Endothelial cell of umbilical vein (primary cell): Measurements from ENCODE around the gene PNKD. TPM values are rescaled to one million over a fixed set of nuclear protein-coding genes. Genes with fewer than 3 reads are reported as not detected.

ENCODE experiments used
- BruUV-seq: library from RNA; stranded (reverse); fragments of 400-500 nt; replicated peaks from 2 replicates; lab custom pipeline; 2021; lab: Mats Ljungman, UMichigan
- CTCF ChIA-PET: fragments of 300-600, 350-600 bp; sonication (Branson Sonifier 250); formaldehyde crosslinking; loops from one replicate; lab custom pipeline; 2021; ENCODE audit warnings: antibody characterized with exemption, inconsistent platforms; lab: Charles Lee
- POLR2A ChIA-PET: fragments of 300-600, 350-600 bp; sonication (Branson Sonifier 250); formaldehyde crosslinking; loops from one replicate; lab custom pipeline; 2021; ENCODE audit warnings: antibody characterized with exemption, inconsistent platforms; lab: Charles Lee
- DNase-seq: peaks from one replicate; pipeline ENCODE4 v3.0.0-alpha.2; 2011; ENCODE audit warnings: low read depth, low spot score
- FAIRE-seq: peaks from 2 replicates; lab custom pipeline; 2011; peaks lifted over from hg19 to GRCh38; lab: Jason Lieb, UNC
- H2AFZ ChIP-seq: 2 replicates; pipeline ENCODE4 v1.6.0; 2012; ENCODE audit warnings: low read depth, low read length, control low read depth, inconsistent platforms
- H3K27ac ChIP-seq: 2 replicates; pipeline ENCODE4 v1.5.1; 2011; ENCODE audit warnings: low read depth, mild to moderate bottlenecking, control low read depth, low read length, moderate library complexity; ENCODE audit not compliant: insufficient read depth
- H3K27me3 ChIP-seq, 2 experiments: 2 replicates each; pipeline versions ENCODE4 v1.6.0 to v1.6.1; 2011; ENCODE audit warnings: low read length in 2 of 2, mixed read lengths in 1 of 2; ENCODE audit not compliant: control insufficient read depth in 2 of 2, insufficient read depth in 2 of 2
- H3K36me3 ChIP-seq, 2 experiments: 2 replicates in 1 of 2; 3 replicates in 1 of 2; pipeline ENCODE4 v1.5.1; 2011; ENCODE audit warnings: low read length in 2 of 2, mild to moderate bottlenecking in 1 of 2, moderate library complexity in 1 of 2; ENCODE audit not compliant: control insufficient read depth in 2 of 2, insufficient read depth in 2 of 2; ENCODE audit errors: extremely low read depth in 1 of 2
- H3K4me1 ChIP-seq: 3 replicates; pipeline ENCODE4 v1.5.1; 2011; ENCODE audit warnings: mild to moderate bottlenecking, low read length; ENCODE audit not compliant: control insufficient read depth, insufficient read depth; ENCODE audit errors: extremely low read depth
- H3K4me2 ChIP-seq: 2 replicates; pipeline ENCODE4 v1.6.1; 2011; ENCODE audit warnings: low read length, control low read depth, mixed read lengths; ENCODE audit not compliant: insufficient read depth
- H3K4me3 ChIP-seq, 3 experiments: fragments of 200-600 bp in 1 of 3; sonication (generic), shearing (Covaris generic) in 1 of 3; replicated peaks in 1 of 3; 2 replicates each; pipeline ENCODE4 v1.5.1; 2011 to 2016; ENCODE audit warnings: control low read depth in 3 of 3, low read length in 3 of 3, mild to moderate bottlenecking in 2 of 3, inconsistent platforms in 1 of 3, low read depth in 1 of 3, moderate library complexity in 1 of 3; ENCODE audit not compliant: insufficient read depth in 1 of 3
- H3K79me2 ChIP-seq: 2 replicates; pipeline ENCODE4 v1.6.0; 2012; ENCODE audit warnings: low read length, inconsistent platforms; ENCODE audit not compliant: control insufficient read depth, insufficient read depth
- H3K9ac ChIP-seq: replicated peaks from 2 replicates; pipeline ENCODE3; 2011; ENCODE audit warnings: low read length, control low read depth; ENCODE audit not compliant: insufficient read depth; ENCODE audit errors: extremely low read depth
- H3K9me1 ChIP-seq: replicated peaks from 3 replicates; pipeline ENCODE4 v1.6.0; 2011; ENCODE audit warnings: mild to moderate bottlenecking, low read length; ENCODE audit not compliant: control insufficient read depth, insufficient read depth; ENCODE audit errors: extremely low read depth
- H3K9me3 ChIP-seq: replicated peaks from 2 replicates; pipeline ENCODE4 v1.5.1; 2012; ENCODE audit warnings: low read length, inconsistent platforms; ENCODE audit not compliant: control insufficient read depth, insufficient read depth
- H4K20me1 ChIP-seq: replicated peaks from 2 replicates; pipeline ENCODE3; 2011; ENCODE audit warnings: mild to moderate bottlenecking, low read length; ENCODE audit not compliant: control insufficient read depth, insufficient read depth; ENCODE audit errors: extremely low read depth
- CTCF ChIP-seq, 2 donors: IDR thresholded peaks; 1 replicate in 1 of 2; 2 replicates in 1 of 2; pipeline ENCODE4 v1.5.1; 2011; ENCODE audit warnings: low read length in 2 of 2, mild to moderate bottlenecking in 2 of 2, moderate library complexity in 2 of 2, control low read depth in 1 of 2, inconsistent platforms in 1 of 2, low read depth in 1 of 2; ENCODE audit not compliant: insufficient read depth in 1 of 2; ENCODE audit errors: extremely low read depth in 1 of 2
- EZH2 ChIP-seq: IDR thresholded peaks from 2 replicates; pipeline ENCODE4 v1.6.1; 2012; ENCODE audit warnings: borderline replicate concordance, low read depth, mild to moderate bottlenecking, moderate library complexity, low read length, inconsistent platforms; ENCODE audit not compliant: severe bottlenecking
- FOS ChIP-seq: IDR thresholded peaks from 2 replicates; pipeline ENCODE4 v1.6.1; 2011; ENCODE audit warnings: mild to moderate bottlenecking, low read length, moderate library complexity, borderline replicate concordance; ENCODE audit not compliant: insufficient read depth
- GATA2 ChIP-seq: IDR thresholded peaks from 2 replicates; pipeline ENCODE4 v1.7.0; 2011; ENCODE audit warnings: low read depth, mild to moderate bottlenecking, moderate library complexity, mixed read lengths, low read length; ENCODE audit not compliant: insufficient read length, insufficient read depth
- JUN ChIP-seq: IDR thresholded peaks from 2 replicates; pipeline ENCODE4 v1.6.1; 2011; ENCODE audit warnings: borderline replicate concordance, low read depth; ENCODE audit not compliant: insufficient read length, insufficient read depth
- MAX ChIP-seq: IDR thresholded peaks from 2 replicates; pipeline ENCODE4 v1.6.1; 2011; ENCODE audit not compliant: insufficient read depth, insufficient read length
- MYC ChIP-seq: IDR thresholded peaks from one replicate; pipeline ENCODE4 v1.6.1; 2011; ENCODE audit warnings: mild to moderate bottlenecking, low read depth, low read length
- POLR2A ChIP-seq: IDR thresholded peaks from 2 replicates; pipeline ENCODE4 v1.6.1; 2012; ENCODE audit warnings: low read depth, mild to moderate bottlenecking, control low read depth, low read length
- POLR2AphosphoS5 ChIP-seq: IDR thresholded peaks from 2 replicates; pipeline ENCODE4 v1.6.1; 2012; ENCODE audit warnings: low read depth, mild to moderate bottlenecking, control low read depth, low read length, moderate library complexity; ENCODE audit not compliant: insufficient read depth
- dilution Hi-C: fragments of 300-500 bp; cut with MboI; formaldehyde crosslinking; loops from one replicate; pipeline ENCODE4 v1.15.0; 2019; ENCODE audit warnings: low sequenced_read_pairs; ENCODE audit not compliant: extremely low pct_ligation_motif_present
- intact Hi-C: fragments of 100-400 bp; cut with micrococcal nuclease; formaldehyde crosslinking; loops from one replicate; pipeline ENCODE4 v1.10.0; 2022
- polyA plus RNA-seq, 4 experiments: library from polyadenylated mRNA; depleted of rRNA in 3 of 4; stranded (reverse) in 3 of 4; unstranded in 1 of 4; fragments of >200 nt; gene quantifications; 2 replicates each; pipeline versions ENCODE4 v1.2.1 to v1.2.3, GENCODE V29; 2011 to 2012; ENCODE audit warnings: missing spikeins in 1 of 4
- total RNA-seq: library from RNA; stranded (reverse); gene quantifications from 2 replicates; pipeline ENCODE4 v1.2.3, GENCODE V29; 2021

PNKD gene
- total and polyA plus RNA-seq, 2 donors (not counting 3 experiments of a cell fraction or from before 2014, with no cell fraction given), result 56.1 to 88.3 TPM

- H3K36me3 ChIP-seq, result peaks cover 0 to 37% of the 10 kb centered on the region in 2 experiments
- no peak overlapping the region for H3K4me2 ChIP-seq
- H3K27ac ChIP-seq, result no peak overlapping the region
- no peaks in the 10 kb centered on the region for H3K9me1 ChIP-seq
- BruUV-seq, result no TSS peak
- POLR2A ChIA-PET, result no interaction called here
- no peak for TF ChIP-seq CTCF (IDR thresholded peaks at IDR 0.05; ENCODE audit: extremely low read depth in 1 of 2, insufficient read depth in 1 of 2, low read depth in 1 of 2, low read length in 2 of 2)
- TF ChIP-seq POLR2A, result no peak
- TF ChIP-seq FOS, result no peak
- TF ChIP-seq GATA2, result no peak
- TF ChIP-seq JUN, result no peak
- TF ChIP-seq EZH2, result no peak
- no peak for TF ChIP-seq MAX
- TF ChIP-seq POLR2AphosphoS5, result no peak
- no peak for TF ChIP-seq MYC
- dilution Hi-C loops (no loop called here), intact Hi-C loops (no loop called here)
- no peak for FAIRE-seq
- peaks cover 12% of the 10 kb centered on the region for H3K4me1 ChIP-seq
- H3K9ac ChIP-seq, result no peak overlapping the region
- H3K4me3 ChIP-seq, result no peak overlapping the region
- H2AFZ ChIP-seq, result no peak overlapping the region
- H3K27me3 ChIP-seq, result no peaks in the 10 kb centered on the region
- H3K9me3 ChIP-seq, result no peaks in the 10 kb centered on the region
- H4K20me1 ChIP-seq, result no peaks in the 10 kb centered on the region
- CTCF ChIA-PET, result interaction anchor here (1.6 kb wide), 1 partner anchor 9 kb away, joined by 7 read pairs; no protein-coding TSS in a partner anchor
- no peak for DNase-seq
- H3K79me2 ChIP-seq, result peaks cover 7% of the 10 kb centered on the region
Observed at GRCh38 chr2:218266316-218266979, 3.9 kb upstream of the PNKD start.
